Measurements from ENCODE around the gene BMX.
A peak's percentile ranks its signal among the peaks of the same experiment; 100 is the strongest.

BMX gene

DNA sequence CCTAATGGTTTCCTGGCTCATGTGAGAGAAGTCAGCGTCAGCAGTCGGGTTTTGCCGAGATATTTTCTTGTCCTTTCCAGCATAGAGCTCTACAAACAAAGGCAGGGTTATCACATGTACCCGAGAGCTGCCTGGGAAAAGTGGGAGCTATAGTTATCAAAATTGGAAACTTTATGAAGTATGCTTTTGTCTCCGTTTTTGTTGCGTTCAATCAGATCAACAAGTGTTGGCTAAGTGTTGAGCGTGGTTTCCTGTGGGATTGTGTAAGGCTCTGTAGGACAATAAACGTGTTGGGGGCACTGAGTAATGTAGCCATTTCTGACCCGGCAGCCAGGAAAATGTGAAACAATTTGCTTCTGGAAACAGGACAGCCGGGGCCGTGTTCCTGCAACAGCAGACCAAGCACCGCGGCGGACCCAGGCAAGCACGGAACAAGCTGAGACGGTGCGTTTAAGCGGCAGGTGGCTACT, at the start of gene BMX:
TSS of gene BMX (plus strand) at position 311 of the 470 bp plus-strand sequence. CDS start 7,547 bp downstream, outside the sequence.
- TF ChIP-seq ELF4 (IDR thresholded peaks at IDR 0.05) = no peak
- TF ChIP-seq ARNT (IDR thresholded peaks at IDR 0.05) = no peak
- TF ChIP-seq SP1 (IDR thresholded peaks at IDR 0.05) = no peak
- no peak for TF ChIP-seq HDGF (IDR thresholded peaks at IDR 0.05; ENCODE audit: borderline replicate concordance)
- no peak for TF ChIP-seq L3MBTL2 (conservative IDR thresholded peaks at IDR 0.05)
- no peak for TF ChIP-seq FOXK2 (IDR thresholded peaks at IDR 0.05)
- TF ChIP-seq, protein P1, sequence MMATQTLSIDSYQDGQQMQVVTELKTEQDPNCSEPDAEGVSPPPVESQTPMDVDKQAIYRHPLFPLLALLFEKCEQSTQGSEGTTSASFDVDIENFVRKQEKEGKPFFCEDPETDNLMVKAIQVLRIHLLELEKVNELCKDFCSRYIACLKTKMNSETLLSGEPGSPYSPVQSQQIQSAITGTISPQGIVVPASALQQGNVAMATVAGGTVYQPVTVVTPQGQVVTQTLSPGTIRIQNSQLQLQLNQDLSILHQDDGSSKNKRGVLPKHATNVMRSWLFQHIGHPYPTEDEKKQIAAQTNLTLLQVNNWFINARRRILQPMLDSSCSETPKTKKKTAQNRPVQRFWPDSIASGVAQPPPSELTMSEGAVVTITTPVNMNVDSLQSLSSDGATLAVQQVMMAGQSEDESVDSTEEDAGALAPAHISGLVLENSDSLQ (IDR thresholded peaks at IDR 0.05) = no peak
- POLR2A ChIA-PET = no interaction called here
- no peak for DNase-seq (ENCODE audit: extremely low spot score)
- CTCF ChIA-PET = no interaction called here

DNA sequence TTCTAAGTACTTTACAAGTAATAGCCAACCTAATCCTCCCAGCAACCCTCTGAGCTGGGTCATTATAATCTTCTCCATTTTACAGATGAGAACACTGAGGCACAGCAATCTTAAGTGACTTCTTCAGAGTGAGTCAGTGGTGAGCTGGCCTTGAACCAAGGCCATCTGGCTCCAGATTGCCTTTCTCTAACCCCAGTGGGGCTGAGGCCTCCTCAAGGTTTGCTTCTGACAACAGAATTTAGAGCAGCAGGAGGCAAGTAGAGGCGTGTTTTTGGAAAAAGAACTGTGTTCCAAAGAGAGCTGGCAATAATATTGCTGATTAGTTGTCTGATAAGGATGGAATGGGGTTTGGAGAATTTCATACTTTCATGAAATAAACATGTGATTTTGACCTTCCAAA, 48.7 kb upstream of the BMX start:
- POLR2A ChIA-PET = no interaction called here
- no peak for DNase-seq (ENCODE audit: extremely low spot score)
- no peak for TF ChIP-seq L3MBTL2 (conservative IDR thresholded peaks at IDR 0.05)
- CTCF ChIA-PET = interaction anchor here (1.1 kb wide), 1 partner anchor 15 kb away, joined by 5 read pairs; no protein-coding TSS in a partner anchor

DNA sequence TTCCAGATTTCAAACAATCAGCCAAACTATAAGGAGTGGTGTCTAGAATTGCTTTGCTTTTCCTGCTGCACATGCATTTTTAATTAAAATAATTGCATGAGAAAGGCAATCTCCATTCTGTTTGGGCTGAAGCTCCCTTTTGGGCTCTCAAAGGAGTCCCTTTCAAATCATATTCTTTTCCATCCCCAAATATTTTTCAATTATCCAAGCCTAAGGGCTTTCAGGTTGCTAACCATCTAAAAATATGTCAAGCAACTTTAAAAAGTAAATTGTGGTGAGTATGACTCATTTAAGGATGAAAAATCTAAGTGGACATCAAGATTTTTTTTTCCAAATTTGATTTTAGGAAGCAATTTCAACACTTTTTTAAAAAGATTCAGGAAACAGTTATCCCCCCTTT, 35.9 kb upstream of the BMX start:
- CTCF ChIA-PET = interaction anchor here (1.0 kb wide), 1 partner anchor 116 kb away, joined by 5 read pairs; no protein-coding TSS in a partner anchor
- TF ChIP-seq ZNF384 (IDR thresholded peaks at IDR 0.05) (no peak), SUZ12 (IDR thresholded peaks at IDR 0.05) (no peak), ARNT (IDR thresholded peaks at IDR 0.05) (no peak), FOXA1 (IDR thresholded peaks at IDR 0.05) (no peak), BHLHE40 (IDR thresholded peaks at IDR 0.05; ENCODE audit: borderline replicate concordance) (no peak), LEF1 (IDR thresholded peaks at IDR 0.05; ENCODE audit: borderline replicate concordance) (no peak), FOXK2 (IDR thresholded peaks at IDR 0.05) (no peak), L3MBTL2 (conservative IDR thresholded peaks at IDR 0.05) (no peak), HDGF (IDR thresholded peaks at IDR 0.05; ENCODE audit: borderline replicate concordance) (no peak), SP1 (IDR thresholded peaks at IDR 0.05) (no peak), FOXM1 (IDR thresholded peaks at IDR 0.05; ENCODE audit: borderline replicate concordance) (no peak), TARDBP (IDR thresholded peaks at IDR 0.05) (no peak), NFRKB (IDR thresholded peaks at IDR 0.05) (no peak)
- TF ChIP-seq, protein P1 (IDR thresholded peaks at IDR 0.05) = no peak
- DNase-seq (ENCODE audit: extremely low spot score) = no peak
- POLR2A ChIA-PET = no interaction called here

DNA sequence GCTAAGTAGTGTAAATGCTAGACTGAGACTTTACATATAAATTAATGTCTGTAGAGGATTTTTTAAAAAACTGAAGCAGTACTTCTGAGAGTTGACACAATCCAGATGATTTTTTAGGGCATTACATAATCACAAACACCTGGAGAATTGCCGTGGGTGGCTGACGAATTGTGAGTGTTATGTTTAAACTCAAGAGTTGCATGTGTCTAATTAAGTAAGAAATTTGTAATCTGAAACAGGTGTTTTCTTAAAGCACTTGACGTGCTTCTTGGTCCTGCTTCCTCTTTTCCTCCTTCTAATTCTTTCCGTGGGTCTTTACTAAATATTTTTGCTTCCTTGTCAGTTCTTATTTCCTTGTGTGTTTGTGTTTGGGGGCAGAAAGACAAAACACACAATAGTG, 35.3 kb upstream of the BMX start:
- no peak for TF ChIP-seq ELF4 (IDR thresholded peaks at IDR 0.05)
- DNase-seq (ENCODE audit: extremely low spot score) = no peak
- POLR2A ChIA-PET = no interaction called here
- CTCF ChIA-PET = interaction anchor here (3.8 kb wide), 1 partner anchor 116 kb away, joined by 19 read pairs; no protein-coding TSS in a partner anchor

DNA sequence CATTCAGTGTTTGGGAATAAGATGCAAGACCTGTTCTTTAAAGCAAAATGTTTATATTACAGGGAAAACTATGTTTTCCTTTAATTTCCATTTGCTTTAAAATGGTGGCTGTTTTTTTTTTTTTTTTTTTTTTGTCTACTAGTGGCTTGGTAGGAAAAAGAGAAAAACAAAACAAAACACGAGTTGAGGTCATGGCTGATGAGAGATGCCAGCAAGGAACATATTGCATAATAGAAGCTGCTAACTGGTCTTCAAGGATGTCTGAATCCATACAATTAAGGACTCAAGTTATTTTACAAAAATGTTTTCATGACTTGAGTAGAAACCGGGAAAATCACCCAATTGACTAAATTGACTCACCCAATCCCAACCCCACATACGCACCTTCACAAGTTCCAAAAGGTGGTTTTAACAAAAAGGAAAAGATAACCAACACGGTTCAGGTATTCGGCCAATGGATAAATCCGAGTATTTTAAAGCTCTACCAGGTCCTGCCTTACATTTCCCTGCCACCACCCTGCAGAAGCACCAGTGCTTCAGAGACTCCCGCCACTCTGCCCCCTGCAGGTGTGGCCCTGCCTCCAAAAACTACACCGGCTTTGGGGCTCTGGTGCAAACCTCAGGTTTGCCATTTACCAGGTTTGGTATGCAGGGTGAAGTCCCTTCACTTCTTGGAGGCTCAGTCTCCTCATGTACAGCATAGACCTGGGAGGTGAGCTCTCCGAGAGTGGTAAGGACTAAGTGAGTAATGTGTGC, 34.5 kb upstream of the BMX start:
- CTCF ChIA-PET = interaction anchor here (0.8 to 3.8 kb wide), 3 partner anchors 117 to 166 kb away, joined by 3 to 19 read pairs (median 7); no protein-coding TSS in a partner anchor
- no peak for TF ChIP-seq ELF4 (IDR thresholded peaks at IDR 0.05)
- POLR2A ChIA-PET = no interaction called here
- no peak for DNase-seq (ENCODE audit: extremely low spot score)

DNA sequence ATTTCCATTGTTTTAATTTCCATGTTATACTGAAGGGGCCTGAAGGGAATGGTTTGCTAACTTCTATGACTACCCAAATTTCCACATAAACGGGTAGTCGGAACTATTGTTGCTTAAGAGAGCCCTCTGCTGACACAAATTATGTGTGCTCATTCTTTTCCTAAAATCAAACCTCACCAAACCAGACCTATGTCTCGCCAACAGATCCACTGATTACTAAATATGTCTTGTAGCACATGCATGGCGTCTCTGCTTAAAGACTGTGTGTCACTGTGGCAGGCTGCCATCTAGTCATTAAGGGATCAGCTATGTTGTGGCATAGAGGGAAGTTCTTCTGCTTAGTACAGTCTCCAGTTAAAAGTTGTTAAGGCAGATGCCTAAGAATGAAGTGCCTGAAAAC, 32.6 kb upstream of the BMX start:
- ChIA-PET POLR2A (no interaction called here), CTCF (interaction anchor here (1.0 to 3.8 kb wide), 4 partner anchors 10 to 169 kb away, joined by 3 to 19 read pairs (median 5); no protein-coding TSS in a partner anchor)
- DNase-seq (ENCODE audit: extremely low spot score) = peak; percentile 35
- TF ChIP-seq HDGF (IDR thresholded peaks at IDR 0.05; ENCODE audit: borderline replicate concordance) (no peak), CTBP1 (IDR thresholded peaks at IDR 0.05; ENCODE audit: borderline replicate concordance) (no peak), BHLHE40 (IDR thresholded peaks at IDR 0.05; ENCODE audit: borderline replicate concordance) (no peak), FOXM1 (IDR thresholded peaks at IDR 0.05; ENCODE audit: borderline replicate concordance) (no peak), SUZ12 (IDR thresholded peaks at IDR 0.05) (no peak), L3MBTL2 (conservative IDR thresholded peaks at IDR 0.05) (no peak), FOXK2 (IDR thresholded peaks at IDR 0.05) (no peak), SP1 (IDR thresholded peaks at IDR 0.05) (no peak), ZNF384 (IDR thresholded peaks at IDR 0.05) (no peak), FOXA1 (IDR thresholded peaks at IDR 0.05) (no peak), ELF4 (IDR thresholded peaks at IDR 0.05) (no peak)

DNA sequence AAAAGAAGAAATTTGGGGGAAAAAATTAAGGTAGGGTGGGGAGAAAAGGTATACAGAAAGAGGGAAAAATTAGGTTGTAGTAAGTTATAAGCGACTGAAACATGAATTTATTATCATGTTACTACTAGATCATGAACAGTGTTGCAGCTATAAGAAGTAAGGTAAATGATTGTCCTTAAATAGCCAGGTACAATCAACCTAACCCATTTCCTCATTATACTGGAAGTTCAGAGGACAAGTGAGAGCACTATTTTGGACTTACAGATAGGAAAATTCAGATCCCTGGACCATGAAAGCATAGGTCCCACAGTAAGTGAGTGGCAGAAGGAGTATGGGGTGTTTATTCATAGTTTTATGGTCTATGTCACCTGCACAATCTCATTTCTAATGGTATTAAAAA, 31.0 kb upstream of the BMX start:
- ChIA-PET CTCF (interaction anchor here (0.7 kb wide), 1 partner anchor 121 kb away, joined by 3 read pairs; no protein-coding TSS in a partner anchor), POLR2A (no interaction called here)
- DNase-seq (ENCODE audit: extremely low spot score) = no peak
- TF ChIP-seq, protein P1 (IDR thresholded peaks at IDR 0.05) = no peak
- TF ChIP-seq NFRKB (IDR thresholded peaks at IDR 0.05) (no peak), ELF4 (IDR thresholded peaks at IDR 0.05) (no peak), LEF1 (IDR thresholded peaks at IDR 0.05; ENCODE audit: borderline replicate concordance) (no peak), FOXM1 (IDR thresholded peaks at IDR 0.05; ENCODE audit: borderline replicate concordance) (no peak), ZNF384 (IDR thresholded peaks at IDR 0.05) (no peak), ARNT (IDR thresholded peaks at IDR 0.05) (no peak), TARDBP (IDR thresholded peaks at IDR 0.05) (no peak), HDGF (IDR thresholded peaks at IDR 0.05; ENCODE audit: borderline replicate concordance) (no peak), SUZ12 (IDR thresholded peaks at IDR 0.05) (no peak), L3MBTL2 (conservative IDR thresholded peaks at IDR 0.05) (no peak), FOXA1 (IDR thresholded peaks at IDR 0.05) (no peak), BHLHE40 (IDR thresholded peaks at IDR 0.05; ENCODE audit: borderline replicate concordance) (no peak)
